ENCODE measurements around the gene DNAJB1.
"Not testable (repeated sequence)": the region's sequence is repeated elsewhere in the genome, so short reads cannot be mapped to it uniquely, and the experiment has no call there.

DNAJB1 gene

DNA sequence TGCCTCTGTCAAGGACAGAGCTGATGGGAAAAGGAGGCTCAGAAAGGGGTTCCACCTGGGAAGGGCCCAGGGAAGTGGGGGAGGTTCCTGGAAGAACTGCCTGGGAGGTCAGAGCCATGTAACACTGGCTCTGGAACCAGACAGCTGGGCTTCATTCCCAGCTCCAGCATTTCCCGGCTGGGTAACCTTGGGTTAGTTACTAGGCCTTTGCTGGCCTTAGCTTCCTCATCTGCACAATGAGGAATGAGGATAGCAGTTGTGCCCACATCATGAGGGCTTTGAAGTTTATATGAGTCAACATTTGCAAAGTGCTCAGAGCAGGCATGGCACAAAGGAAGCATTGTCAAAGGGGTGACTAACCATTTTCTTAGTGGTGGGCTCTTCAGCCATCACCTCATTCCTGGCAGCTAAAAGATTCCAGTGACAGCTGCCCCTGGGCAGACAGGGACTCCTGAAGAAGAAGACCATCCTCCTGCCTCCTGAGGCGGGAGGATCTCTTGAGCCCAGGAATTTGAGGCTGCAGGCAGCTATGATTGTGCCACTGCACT is 1.7 kb upstream of the DNAJB1 start:
- peak; percentile 42 for DNase-seq

DNA sequence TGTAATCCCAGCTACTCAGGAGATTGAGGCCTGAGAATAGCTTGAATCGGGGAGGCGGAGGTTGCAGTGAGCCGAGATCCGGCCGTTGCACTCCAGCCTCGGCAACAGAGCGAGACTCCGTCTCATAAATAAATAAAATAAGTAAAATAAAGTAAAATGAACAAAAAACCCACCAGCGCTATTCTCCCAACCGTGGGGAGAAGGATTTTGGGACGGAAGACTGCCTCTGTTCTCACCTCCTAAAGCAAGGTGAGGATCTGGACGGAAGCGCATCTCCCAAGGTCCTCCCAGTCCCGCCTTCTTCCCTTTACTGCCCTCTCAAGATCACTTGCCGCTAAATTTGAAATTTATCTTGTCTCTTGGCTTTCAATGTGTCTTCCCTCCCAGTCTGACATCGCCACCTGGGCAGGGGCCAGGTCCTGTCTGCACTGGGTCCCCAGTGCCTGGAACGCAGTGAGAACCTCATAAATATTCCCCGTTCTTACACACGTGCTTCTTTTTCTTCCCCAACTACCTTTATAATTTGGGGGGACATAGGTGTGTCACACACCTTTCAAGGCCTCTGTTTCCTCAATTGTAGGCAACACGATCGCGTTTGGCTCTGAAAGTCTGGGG is 1.2 kb upstream of the DNAJB1 start:
- no peak for DNase-seq

DNA sequence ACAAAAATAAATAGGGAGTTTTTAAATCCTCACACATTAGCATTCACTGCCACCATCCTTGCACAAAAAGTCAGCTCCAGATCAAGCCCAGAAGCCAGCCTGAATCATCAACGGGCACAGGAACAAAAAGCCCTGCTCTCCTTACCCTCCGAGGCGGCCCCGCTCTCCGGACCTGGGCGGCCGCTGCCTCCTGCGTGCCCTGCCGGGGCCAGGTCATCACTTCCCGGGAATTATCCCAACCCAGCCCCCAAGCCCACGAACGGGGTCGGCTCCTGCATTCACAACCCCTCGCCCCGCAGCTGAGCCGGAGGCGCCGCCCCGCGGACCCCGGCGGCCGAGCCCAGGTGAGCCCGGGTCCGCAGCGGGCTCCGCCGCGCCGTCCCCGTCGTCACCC is 754 bp downstream of the DNAJB1 start:
- DNase-seq: no peak

DNA sequence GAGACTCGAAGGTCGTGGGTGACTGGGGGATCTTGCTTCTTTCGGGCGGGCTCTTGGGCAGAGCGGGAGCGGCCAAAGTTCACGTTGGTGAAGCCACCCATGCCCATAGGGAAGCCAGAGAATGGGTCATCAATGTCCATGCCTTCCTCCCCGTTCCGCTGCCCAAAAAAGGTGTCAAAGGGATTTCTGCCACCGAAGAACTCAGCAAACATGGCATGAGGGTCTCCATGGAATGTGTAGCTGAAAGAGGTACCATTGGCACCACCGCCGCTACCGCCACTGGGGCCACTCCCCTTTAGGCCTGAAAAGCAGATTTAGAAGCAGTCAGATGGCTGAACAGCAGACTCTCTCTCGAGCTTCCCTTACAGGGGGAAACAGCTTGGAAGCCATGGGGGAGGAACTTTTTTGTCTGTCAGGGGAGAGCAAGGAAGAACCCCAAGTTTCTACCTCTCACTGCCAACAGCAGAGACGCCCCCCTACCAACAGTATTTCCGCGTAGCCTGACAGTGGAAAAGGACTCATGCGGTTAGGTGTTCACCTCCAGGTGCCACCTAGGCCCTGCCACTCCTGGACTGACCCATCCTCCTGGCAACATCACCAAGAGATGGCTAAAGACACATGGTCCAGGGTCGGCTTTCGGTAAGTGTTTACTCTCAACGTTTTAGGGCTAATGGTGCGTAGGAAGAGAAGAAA is 1.3 kb downstream of the DNAJB1 start:
- DNase-seq: no peak

DNA sequence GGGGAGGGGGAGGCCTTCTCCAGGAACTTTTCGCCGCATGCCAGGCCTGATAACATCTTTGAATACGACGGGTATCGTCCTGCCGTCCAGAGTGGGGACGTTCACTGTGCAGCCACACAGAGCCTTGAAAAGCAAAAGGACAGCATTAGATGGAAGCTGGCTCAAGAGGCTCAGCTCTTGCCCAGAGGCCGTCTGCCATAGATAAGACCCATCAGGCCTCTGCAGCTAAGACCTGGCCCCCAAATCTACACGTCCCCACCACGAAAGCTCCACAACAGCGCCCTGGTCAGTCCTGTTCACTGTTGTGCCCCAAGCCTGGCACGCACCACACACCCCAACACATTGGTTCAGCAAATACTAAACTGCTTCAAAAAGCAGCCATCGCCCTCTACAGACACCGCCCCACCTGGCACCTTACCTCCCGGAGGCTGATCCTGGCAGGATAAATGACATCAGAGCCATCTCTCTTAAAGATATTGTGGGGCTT is 2.1 kb downstream of the DNAJB1 start:
- no peak for DNase-seq

DNA sequence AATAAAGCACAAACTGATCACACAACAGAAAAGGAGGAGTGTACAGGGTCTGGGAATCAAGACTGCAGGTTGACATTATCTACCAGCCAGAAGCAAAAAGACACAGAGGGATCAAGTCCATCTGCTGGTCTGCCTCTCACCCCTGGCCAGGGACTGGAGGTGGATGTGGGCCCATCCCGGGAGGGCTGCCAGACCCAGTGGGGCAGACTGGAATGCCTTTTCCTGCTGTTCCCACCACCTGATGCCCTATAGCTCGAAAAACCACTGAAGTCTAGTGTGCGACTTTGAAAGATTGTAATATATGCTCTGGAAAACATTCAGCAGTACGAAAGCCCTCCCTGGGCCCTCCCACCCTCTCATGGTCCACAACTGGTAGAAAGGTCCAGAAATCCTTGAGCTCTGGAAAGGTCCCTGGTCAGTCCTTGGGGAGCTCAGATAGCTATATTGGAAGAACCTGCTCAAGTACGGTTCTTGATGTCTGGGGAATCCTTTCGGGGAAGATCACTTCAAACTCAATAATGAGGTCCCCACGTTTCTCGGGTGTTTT is 2.6 kb downstream of the DNAJB1 start:
- DNase-seq: no peak

DNA sequence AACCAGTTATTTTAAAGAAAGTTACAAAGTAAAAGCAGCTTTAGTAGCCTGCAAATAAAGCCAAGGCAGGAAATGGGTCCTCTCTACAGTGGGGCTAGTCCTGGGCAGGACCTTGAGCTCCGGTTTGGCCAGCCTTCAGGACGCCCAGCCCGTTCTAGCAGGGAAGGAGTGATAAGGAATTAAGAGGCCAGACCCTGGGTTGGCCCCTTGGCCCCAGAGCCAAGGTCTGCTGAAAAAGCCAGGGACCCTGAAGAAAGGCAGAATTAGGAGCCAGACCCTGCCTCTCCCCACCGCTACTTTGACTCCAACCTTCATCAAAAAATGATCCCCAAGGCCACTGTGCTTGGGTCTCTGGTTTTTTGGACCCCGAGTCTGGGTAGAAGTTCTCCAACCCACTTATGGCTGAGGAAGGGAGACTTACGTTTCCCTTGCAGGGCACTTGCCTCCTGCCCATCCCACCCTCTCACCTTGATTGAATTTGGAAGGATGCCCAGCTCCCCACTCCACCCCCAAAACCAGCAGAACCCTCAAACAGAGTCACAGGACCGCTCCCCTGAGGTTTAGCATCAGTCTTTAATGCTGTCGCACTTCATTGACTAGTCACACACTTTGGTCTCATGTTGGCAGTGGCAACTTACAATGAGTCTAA is 3.9 kb downstream of the DNAJB1 start:
- DNase-seq: no peak

DNA sequence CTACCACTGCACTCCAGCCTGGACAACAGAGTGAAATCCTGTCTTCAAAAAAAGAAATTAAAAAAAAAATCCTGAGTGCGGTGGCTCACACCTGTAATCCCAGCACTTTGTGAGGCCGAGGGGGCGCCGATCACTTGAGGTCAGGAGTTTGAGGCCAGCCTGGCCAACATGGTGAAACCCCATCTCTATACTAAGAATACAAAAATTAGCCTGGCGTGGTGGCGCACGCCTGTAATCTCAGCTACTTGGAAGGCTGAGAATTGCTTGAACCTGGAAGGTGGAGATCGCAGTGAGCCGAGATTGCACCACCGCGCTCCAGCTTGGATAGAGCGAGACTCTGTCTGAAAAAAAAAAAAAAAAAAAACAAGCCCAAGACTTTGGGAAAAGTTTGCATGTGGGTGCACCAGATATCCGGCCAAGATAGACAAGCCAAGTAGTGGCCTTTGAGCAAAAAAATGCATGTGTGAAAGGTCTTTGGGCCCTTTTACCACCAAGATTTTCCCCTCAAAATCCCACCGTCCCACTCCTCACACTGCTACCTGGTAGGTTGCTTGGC is 5.7 kb downstream of the DNAJB1 start:
- DNase-seq: no peak

DNA sequence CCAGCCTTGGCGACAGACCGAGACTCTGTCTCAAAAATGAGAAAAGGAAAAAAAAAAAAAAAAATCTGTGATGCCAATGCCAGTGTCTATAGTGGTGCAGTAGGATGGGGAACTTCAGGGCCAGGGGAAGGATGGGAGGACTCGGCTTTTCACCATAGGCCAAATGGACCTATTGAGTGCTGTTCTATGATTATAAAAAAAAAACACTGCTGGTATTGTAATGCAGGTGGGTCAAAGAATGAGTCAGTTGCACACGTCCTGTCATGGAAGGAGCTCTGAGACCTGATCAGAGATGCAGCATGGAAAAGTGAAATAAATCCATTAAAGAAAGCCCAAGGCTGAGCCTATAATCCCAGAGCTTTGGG is 7.0 kb downstream of the DNAJB1 start:
- DNase-seq: no peak

DNA sequence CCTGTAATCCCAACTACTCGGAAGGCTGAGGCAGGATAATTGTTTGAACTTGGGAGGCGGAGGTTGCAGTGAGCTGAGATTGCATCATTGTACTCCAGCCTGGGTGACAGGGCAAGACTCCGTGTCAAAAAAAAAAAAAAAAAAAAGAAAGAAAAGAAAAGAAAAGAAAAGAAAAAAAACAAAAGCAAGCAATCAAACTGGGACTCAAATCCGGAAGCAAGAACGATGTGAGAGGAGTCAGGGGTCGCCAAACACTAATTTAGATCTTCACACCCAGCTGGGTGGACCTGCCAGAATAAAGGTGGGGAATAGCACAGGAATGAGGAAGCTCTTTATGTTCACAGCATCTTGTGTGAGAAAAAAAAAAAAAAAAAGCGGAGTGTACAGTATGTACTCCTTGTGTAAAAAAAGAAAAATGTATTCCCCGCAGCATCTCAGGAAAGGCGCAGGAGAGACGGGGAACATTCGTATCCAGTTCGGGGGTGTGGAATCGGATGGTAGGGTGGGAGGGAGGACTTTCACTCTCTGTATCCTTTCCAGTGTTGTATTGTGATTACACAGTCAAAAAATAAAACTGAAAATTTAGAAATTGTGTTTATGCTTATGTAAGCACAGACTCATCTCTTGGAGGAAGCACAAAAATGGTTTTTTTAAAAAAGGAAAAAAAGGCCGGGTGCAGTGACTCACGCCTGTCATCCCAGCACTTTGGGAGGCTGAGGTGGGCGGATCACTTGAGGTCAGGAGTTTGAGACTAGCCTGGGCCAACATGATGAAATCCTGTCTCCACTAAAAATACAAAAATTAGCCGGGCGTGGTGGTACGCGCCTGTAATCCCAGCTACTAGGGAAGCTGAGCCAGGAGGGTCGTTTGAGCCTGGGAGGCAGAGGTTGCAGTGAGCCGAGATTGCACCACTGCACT is 7.6 kb downstream of the DNAJB1 start:
- peak; percentile 22 for DNase-seq

DNA sequence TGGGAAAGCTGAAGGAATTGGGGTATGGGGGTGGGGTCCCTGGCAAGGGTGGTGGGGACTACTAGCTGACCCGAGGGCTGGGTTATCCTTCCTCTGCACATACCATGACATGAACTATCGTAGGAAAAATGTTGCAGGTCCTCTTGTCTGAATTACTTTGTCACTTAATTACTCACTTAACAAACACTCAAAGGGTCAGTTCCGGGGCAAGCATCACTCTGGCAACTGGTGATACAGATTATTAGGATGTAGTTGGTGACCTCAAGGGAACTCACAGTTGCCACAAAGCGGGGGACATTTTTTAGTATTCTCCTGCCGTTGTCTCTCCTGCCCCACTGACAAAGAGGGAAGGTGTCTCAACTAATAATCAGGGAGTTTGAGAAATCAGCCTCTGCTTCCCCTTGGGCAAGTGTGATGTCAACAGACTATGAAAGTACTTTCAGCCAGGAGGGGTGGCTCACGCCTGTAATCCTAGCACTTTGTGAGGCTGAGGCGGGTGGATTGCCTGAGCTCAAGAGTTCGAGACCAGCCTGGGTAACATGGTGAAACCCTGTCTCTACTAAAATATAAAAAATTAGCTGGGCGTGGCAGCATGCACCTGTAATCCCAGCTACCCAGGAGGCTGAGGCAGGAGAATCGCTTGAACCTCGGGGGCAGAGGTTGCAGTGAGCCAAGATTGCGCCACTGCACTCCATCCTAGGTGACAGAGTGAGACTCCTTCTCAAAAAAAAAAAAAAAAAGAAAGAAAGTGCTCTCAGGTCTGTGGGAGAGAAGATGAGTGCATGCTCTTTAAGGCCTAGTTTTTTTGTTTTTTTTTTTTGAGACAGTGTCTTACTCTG is 10.3 kb downstream of the DNAJB1 start:
- peak; percentile 45 for DNase-seq

DNA sequence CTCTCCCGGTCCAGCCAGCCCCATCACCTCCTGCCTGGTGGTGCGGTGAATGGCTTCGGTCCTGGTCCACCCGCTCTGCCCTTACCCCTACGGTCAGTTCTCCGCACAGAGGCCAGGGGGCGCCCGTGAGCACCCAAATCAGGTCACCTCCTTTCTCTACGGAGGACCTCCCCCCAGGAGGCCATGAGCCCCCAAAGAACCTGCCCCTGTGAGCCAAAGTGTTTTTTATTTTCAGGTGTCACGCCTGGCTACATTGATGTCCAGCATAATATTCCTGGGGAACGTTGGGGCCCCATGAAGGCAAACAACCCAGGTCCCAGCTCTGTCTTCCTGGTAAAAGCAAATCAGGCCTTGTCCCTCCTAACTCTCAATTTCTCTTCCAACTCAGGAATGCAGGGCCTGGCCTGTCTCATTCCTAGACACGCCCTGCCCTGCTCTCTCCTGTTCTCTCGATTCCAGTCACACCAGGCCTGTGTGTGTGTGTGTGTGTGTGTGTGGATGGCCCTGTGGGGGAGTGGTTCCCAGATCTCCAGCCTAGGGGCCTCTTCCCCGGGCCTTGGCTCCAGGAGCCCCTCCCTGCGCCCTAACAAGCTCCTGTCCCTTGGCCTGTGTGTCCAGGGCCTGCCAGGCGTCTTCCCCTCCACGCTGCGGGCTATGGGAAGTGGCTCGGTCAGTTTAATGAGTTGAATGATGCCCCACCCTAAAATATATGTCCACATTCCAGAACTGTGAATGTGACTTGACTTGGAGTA is 12.5 kb downstream of the DNAJB1 start:
- peak; percentile 74 for DNase-seq

DNA sequence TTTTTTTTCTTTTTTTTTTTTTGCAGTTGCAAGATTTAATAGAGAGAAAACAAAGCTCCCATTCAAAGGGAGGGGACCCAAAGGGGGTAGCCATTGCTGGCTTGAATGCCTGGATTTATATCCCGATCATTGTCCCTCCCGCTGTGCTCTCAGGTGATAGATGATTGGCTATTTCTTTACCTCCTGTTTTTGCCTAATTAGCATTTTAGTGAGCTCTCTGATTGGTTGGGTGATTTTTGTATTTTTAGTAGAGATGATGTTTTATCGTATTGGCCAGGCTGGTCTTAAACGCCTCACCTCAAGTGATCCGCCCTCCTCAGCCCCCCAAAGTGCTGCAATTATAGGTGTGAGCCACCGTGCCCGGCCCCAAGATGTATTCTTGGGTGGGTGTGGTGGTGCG is 13.6 kb downstream of the DNAJB1 start:
- not testable (repeated sequence) for DNase-seq

DNA sequence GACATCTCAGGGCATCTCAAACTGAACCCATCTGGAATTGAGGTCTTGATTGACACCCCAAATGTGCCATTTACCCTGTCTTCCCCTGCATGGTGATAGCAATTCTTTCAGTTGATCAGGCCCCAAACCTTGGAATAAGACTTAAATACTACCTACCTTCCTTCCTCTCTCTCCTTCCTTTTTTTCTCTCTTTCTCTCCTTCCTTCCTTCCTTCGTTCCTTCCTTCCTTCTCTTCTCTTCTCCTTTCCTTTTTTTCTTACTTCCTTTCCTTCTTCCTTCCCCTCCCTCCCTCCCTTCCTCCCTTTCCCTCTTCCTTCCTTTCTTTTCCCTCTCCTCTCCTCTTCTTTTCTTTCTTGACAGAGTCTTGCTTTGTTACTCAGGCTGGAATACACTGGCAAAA is 14.9 kb downstream of the DNAJB1 start:
- no peak for DNase-seq

DNA sequence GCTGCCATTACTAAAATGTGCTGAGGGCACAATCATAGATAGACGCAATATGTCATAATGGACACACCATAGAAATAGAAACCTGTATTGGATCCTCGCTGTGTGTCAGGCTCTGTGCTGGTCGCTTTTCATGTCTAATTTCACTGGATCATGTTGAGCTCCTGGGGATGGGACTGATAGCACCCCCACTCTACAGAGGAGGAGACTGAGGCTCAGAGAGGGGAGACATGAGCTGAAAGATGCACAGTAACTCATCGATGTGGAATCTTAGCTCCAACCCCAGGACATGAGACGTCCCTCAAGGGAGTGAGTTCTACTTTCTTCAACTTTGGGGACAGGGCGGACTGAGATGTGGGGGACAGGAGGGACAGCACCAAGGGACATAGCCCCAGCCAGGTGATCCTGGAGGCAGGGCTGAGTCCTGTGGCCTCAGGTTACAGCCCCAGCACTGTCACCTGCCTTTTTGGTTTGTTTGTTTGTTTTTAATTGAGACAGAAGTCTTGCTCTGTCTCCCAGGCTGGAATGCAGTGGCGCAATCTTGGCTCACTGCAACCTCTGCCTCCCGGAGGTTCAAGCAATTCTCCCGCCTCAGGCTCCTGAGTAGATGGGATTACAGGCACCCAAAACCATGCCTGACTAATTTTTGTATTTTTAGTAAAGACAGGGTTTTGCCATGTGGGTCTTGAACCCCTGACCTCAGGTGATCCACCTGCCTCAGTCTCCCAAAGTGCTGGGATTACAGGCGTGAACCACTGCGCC is 15.7 kb downstream of the DNAJB1 start:
- no peak for DNase-seq

DNA sequence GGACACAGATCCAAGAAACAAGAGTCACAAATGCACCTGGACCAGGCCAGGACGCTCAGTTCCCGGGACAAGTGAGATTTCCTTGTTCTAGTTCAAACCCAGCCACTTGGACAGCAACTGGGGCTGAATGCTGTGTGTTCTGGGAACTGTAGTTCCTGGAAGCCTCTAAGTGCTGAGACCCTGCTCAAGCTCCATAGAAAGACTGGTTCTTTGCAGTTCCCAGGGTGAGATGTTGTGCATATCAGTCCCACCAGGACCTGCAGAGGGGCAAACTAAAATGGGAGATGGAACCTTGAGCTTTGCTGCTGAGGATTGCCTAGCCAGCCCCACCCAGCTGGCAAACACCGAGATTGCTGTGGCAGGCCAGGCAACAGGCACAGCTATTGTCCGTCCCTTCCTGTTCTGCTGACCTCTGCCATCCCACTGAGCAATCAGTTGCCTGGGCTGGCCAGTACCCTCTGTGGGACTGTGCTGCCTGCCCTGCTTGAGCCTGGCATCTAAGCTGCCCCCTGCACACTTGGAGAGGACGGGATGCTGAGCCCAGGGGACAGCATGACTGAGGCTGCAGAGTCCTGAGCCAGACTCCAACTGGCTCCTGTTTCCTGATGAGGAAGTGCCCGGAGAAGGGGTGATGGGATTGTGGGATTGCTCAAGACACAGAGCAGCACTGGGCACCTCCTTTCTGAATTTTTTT is 20.8 kb downstream of the DNAJB1 start:
- no peak for DNase-seq

DNA sequence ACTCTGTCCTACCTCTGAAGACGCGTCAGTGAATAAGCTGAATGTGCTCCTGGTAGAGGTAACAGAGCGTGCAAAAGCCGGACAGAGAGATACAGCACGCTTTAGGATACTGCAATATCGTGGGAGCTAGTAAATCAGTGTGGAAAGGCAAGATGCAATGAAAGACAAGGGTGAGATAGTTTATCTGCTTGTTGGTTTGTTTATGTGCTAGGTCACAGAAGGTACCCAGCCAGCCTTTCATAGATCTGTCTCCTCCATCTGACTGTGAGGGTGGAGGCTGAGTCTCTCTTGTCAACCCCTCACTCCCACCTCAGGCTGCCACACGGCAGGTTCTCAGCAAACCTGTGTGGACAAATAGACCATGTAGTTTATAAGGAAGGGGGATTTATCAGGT is 21.4 kb downstream of the DNAJB1 start:
- no peak for DNase-seq

DNA sequence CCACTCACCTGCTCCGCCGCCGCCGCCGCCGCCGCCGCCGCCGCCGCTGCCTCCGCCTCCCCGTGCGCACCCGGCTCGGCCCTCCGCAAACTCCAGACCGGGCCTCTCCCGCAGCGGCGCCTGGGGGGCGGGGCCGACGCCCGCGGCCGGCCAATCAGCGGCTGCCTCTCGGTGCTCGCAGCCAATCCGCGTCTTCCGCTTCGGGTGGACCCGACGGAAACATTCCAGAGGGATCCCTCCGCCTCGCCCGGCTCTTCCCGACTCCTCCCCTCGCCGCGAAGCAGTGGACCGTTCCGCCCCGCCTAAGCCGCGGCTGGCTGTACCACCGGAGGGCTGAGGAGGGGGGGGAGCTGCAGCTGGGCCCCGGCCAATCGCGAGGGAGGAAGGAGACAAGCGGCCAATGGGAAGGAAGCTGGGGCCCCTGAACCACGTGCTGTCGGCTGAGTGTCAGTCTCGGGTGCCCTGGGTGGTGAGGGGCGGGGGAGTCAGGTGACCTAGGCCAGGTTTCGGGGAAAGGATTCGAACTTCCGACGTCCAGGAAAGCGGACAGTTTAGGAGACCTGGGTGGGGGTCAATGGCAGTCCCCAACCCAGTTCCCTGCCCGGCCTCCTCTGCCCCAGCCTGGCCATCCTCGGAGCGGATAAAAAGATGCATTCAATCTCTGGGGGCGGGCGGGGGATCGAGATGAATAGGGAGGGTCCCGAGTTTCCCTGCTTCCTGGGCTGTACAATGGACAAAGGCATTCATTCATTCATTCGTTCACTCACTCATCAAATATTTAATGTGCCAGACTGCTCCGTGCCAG is 22.0 kb downstream of the DNAJB1 start, which contains the start of gene GIPC1:
TSS of gene GIPC1 (minus strand) at position 99 of the 805 bp plus-strand sequence. CDS start 13,151 bp downstream, outside the sequence.
- DNase-seq: peak; percentile 97
